AG09319 (cell line): ENCODE results near the gene PAK3.
A peak's percentile ranks its signal among the peaks of the same experiment; 100 is the strongest.

Source experiments
- DNase-seq: peaks from one replicate; pipeline ENCODE4 v3.0.0-alpha.2; 2010; ENCODE audit warnings: low read depth; ENCODE audit errors: extremely low read depth
- TF ChIP-seq, protein P1 (sequence below): IDR thresholded peaks from 2 replicates; pipeline ENCODE4 v1.5.1; 2011; ENCODE audit warnings: low read depth, mild to moderate bottlenecking, inconsistent platforms, low read length, moderate library complexity

PAK3 gene

DNA sequence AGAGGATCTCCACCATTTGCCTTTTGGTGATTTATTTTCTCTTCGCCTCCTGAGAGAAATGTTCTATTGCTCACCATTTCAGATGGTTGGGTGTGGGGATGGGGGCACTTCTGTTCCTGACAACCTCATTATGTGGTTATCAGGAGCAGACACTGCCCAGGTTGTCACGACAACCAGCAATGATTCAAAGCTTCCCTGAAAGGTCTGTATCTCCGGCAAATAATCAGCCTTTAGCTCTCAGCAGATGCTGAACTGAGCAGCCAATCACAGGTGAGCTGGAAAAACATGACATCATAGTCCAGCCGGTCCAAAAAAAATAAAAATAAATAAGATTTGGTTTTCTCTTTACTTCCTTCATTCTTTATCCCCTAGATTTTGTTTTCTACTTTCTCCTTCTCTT, 5.5 kb upstream of the PAK3 start:
- DNase-seq, result no peak
- TF ChIP-seq, protein P1, sequence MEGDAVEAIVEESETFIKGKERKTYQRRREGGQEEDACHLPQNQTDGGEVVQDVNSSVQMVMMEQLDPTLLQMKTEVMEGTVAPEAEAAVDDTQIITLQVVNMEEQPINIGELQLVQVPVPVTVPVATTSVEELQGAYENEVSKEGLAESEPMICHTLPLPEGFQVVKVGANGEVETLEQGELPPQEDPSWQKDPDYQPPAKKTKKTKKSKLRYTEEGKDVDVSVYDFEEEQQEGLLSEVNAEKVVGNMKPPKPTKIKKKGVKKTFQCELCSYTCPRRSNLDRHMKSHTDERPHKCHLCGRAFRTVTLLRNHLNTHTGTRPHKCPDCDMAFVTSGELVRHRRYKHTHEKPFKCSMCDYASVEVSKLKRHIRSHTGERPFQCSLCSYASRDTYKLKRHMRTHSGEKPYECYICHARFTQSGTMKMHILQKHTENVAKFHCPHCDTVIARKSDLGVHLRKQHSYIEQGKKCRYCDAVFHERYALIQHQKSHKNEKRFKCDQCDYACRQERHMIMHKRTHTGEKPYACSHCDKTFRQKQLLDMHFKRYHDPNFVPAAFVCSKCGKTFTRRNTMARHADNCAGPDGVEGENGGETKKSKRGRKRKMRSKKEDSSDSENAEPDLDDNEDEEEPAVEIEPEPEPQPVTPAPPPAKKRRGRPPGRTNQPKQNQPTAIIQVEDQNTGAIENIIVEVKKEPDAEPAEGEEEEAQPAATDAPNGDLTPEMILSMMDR, result no peak

DNA sequence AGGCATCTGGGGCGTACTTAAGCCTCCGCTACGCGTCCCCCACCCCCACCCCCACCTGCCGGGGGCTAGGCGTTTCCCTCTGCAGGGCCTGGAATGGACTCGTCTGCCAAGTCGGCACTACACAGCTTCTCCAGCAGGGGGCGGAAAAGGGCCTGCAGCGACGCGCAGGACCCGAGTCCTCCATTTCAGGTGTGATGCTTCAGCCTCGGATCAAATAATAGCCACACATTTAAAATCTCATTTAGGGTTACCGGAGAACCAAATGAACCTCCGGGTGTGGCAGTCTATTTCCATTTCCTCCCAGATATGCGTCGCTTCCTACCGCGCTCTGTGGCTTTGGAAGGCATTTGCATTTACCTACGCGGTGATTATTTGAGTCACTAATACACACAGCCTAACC, 2.9 kb downstream of the PAK3 start:
- TF ChIP-seq, protein P1, result peak; percentile 64
- no peak for DNase-seq

DNA sequence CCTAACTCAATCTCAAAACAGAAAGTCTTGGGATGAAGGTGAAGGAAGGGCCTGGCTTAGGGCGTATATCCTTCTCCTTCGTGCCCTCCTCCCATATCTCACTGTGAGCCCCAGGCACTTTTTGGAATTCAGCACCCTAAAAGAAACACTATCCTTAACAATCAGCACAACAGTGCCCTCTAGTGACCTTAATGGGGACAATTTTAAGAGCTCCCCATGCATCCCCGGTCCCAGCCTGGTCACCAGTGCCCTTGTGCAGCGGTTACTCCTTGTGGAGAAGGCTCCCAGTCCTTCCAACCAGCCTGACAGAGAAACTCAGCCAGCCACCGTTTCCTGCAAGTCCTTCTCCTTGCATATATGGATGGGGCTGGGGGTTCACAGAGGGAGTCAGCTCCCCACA, 4.2 kb downstream of the PAK3 start:
- no peak for DNase-seq
- TF ChIP-seq, protein P1, result peak; percentile 47

DNA sequence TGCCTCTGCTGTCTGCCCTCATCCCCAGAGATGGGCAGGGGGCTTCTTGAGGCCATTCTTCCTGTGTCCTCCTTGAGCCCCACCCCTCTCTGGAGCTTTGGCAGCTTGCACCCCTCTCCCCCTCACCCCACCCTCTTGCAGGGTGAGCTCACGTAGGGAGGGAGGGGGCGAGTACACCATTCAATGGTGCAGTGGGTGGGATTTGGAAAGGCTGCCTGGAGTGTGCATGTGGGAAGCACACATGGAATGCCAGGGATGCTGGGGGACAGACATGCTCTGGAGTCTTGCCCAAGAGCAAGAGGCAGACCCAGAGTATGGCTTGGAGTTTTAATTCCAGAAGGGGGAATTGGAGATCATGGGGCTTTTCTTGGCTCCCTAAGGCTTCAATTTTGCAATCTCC, 5.6 kb downstream of the PAK3 start:
- DNase-seq, result no peak
- TF ChIP-seq, protein P1, result no peak

DNA sequence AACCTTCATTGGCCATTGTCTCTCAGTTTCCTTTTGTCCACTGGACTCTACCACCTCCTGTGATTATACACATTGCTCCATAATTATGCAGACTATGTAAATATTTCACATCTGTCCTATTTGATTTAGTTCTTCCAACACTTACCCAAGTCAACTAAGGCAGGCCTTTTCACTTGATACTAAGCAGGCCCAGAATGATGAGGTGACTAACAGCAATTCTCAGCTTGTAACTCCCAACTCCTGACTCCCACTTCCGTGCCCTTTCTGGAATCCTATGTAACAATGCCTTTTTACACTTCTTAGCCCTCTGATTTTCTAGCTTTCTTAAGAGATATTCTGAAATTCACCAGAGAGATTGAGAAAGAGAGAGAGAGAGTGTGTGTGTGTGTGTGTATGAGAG, 6.6 kb downstream of the PAK3 start:
- TF ChIP-seq, protein P1, result no peak
- DNase-seq, result no peak

DNA sequence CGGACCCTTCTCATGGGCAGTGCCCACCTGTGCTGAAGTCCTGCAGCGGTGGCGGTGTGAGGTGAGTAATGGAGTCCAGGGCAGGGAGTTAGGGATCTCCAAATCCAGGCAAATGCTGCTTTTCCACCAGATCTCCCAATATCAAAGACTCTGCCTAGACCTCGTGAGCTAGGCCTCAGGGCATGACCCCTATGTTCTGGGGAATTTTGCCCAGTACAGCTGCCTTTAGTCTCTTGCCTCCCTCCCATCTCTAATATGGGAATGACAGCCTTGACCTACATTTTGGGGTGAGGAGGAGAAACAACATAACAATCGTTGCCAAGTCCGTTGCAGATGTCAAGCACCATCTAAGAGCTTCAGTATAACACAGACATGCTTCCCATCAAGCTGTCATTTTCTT, 7.3 kb downstream of the PAK3 start:
- TF ChIP-seq, protein P1, result no peak
- DNase-seq, result no peak

DNA sequence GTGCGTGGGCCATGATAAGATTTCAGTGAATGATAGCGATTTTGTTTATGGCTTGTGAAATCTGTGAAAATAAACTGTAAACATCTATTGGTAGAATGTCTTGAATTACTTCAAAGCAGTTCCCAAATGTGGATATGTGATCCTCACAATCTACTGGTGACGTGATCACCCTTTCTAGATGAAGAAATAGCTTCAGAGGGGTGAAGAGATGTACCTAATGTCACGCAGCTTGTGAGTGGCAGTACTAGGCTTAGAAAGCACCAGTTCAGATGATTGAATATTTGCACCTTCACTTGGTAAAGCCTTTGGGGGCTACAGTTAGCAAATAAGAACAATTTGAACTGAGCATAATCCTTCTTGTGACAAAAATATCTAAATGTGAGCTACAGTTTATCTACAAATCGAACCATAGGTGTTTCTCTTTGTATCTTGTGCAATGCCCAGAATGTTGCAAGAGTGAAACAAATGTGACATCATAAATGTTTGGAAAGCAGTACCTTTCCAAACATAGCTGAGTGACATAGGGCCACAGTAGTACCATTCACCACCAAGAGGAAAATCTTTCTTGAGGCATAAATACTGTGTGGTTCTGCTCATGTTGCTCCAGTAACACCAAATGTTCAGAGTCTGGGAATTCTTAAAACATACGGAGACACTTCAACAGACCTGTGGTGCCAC, 14.2 kb downstream of the PAK3 start:
- DNase-seq, result no peak
- TF ChIP-seq, protein P1, result no peak
